Natural killer cell treated with Interleukin-12 subunit alpha and Interleukin-12 subunit beta and Interleukin-15 and Interleukin-18, amount 100 ng/mL, for 72 hours (primary cell): Measurements from ENCODE around the gene NFX1. TPM values are rescaled to one million over a fixed set of nuclear protein-coding genes. Genes with fewer than 3 reads are reported as not detected.
"Not testable (repeated sequence)": the region's sequence is repeated elsewhere in the genome, so short reads cannot be mapped to it uniquely, and the experiment has no call there.

Experiments
- ATAC-seq, 2 donors: fragments of 150-1000 bp; cut with Tn5 transposase in 1 of 2; sonication (Bioruptor Pico), chemical (Tn5 transposase) in 1 of 2; 2 replicates each; pipeline ENCODE4 v1.10.0; 2021
- DNase-seq: peaks from one replicate; pipeline ENCODE4 v3.0.0; 2022; ENCODE audit warnings: low spot score
- H3K27ac Mint-ChIP-seq, 2 donors: 1 replicate in 1 of 2; 2 replicates in 1 of 2; pipeline ENCODE4 v1.8.0; 2022; ENCODE audit warnings: mixed read lengths in 2 of 2, mild to moderate bottlenecking in 1 of 2, moderate library complexity in 1 of 2
- H3K27me3 Mint-ChIP-seq, 2 donors: 1 replicate in 1 of 2; 2 replicates in 1 of 2; pipeline ENCODE4 v1.8.0; 2022; ENCODE audit warnings: mixed read lengths in 2 of 2
- H3K36me3 Mint-ChIP-seq: one replicate; pipeline ENCODE4 v1.8.0; 2022; ENCODE audit warnings: mixed read lengths
- H3K4me1 Mint-ChIP-seq, 2 donors: 1 replicate in 1 of 2; 2 replicates in 1 of 2; pipeline ENCODE4 v1.8.0; 2022; ENCODE audit warnings: low read depth in 2 of 2, mixed read lengths in 2 of 2, mild to moderate bottlenecking in 1 of 2
- H3K4me3 Mint-ChIP-seq: one replicate; pipeline ENCODE4 v1.8.0; 2022; ENCODE audit warnings: mixed read lengths
- H3K9me3 Mint-ChIP-seq: 2 replicates; pipeline ENCODE4 v1.8.0; 2022; ENCODE audit warnings: mixed read lengths
- total RNA-seq, 2 donors: library from RNA; stranded (reverse); gene quantifications; one replicate each; pipeline ENCODE4 v1.2.3, GENCODE V29; 2022

Gene NFX1
- total RNA-seq, 2 donors from 2014 or later, result 41.6 to 57.9 TPM

- no peak overlapping the region for H3K27ac Mint-ChIP-seq
- ATAC-seq (peak; percentile 52 to 78), DNase-seq (no peak)
- H3K27me3 Mint-ChIP-seq, result no peaks in the 10 kb centered on the region
- H3K9me3 Mint-ChIP-seq, result no peaks in the 10 kb centered on the region
- no peak overlapping the region for H3K4me3 Mint-ChIP-seq
- peaks cover 11% of the 10 kb centered on the region for H3K36me3 Mint-ChIP-seq
- H3K4me1 Mint-ChIP-seq, result peaks cover 2 to 8% of the 10 kb centered on the region in 2 donors
These were observed 15.7 kb downstream of the NFX1 start for GRCh38 chr9:33306037-33306436.

GRCh38 chr9:33307067-33307466 lies 16.8 kb downstream of the NFX1 start:
- Mint-ChIP-seq H3K9me3 (no peaks in the 10 kb centered on the region), H3K27ac (no peak overlapping the region), H3K4me3 (no peak overlapping the region)

GRCh38 chr9:33309903-33310302 lies 19.6 kb downstream of the NFX1 start:
- Mint-ChIP-seq H3K4me1 (peaks cover 2 to 8% of the 10 kb centered on the region in 2 donors), H3K4me3 (no peak overlapping the region), H3K9me3 (no peaks in the 10 kb centered on the region), H3K36me3 (peaks cover 27% of the 10 kb centered on the region), H3K27ac (no peak overlapping the region), H3K27me3 (no peaks in the 10 kb centered on the region)
- ATAC-seq (no peak), DNase-seq (no peak)

More at GRCh38 chr9:33307067-33307466, 16.8 kb downstream of the NFX1 start:
- H3K27me3 Mint-ChIP-seq, result no peaks in the 10 kb centered on the region
- H3K4me1 Mint-ChIP-seq, result peaks cover 2 to 8% of the 10 kb centered on the region in 2 donors
- DNase-seq (no peak), ATAC-seq (no peak)
- H3K36me3 Mint-ChIP-seq, result peaks cover 13% of the 10 kb centered on the region

GRCh38 chr9:33310748-33311147 lies 20.4 kb downstream of the NFX1 start:
- ATAC-seq (no peak), DNase-seq (no peak)
- no peaks in the 10 kb centered on the region for H3K9me3 Mint-ChIP-seq
- H3K27me3 Mint-ChIP-seq, result no peaks in the 10 kb centered on the region
- H3K27ac Mint-ChIP-seq, result peak overlapping the region in 1 of 2 donors; percentile 35
- H3K4me3 Mint-ChIP-seq, result no peak overlapping the region
- H3K4me1 Mint-ChIP-seq, result peaks cover 6 to 8% of the 10 kb centered on the region in 2 donors
- H3K36me3 Mint-ChIP-seq, result peaks cover 33% of the 10 kb centered on the region

GRCh38 chr9:33311953-33312352 lies 21.6 kb downstream of the NFX1 start:
- DNase-seq (no peak), ATAC-seq (no peak)
- H3K9me3 Mint-ChIP-seq, result no peaks in the 10 kb centered on the region
- no peak overlapping the region for H3K27ac Mint-ChIP-seq
- no peak overlapping the region for H3K4me3 Mint-ChIP-seq
- H3K4me1 Mint-ChIP-seq, result peaks cover 6 to 8% of the 10 kb centered on the region in 2 donors
- no peaks in the 10 kb centered on the region for H3K27me3 Mint-ChIP-seq
- peaks cover 39% of the 10 kb centered on the region for H3K36me3 Mint-ChIP-seq

GRCh38 chr9:33315371-33315770 lies 25.1 kb downstream of the NFX1 start:
- DNase-seq, result no peak
- Mint-ChIP-seq H3K4me3 (no peak overlapping the region), H3K27me3 (no peaks in the 10 kb centered on the region), H3K36me3 (peaks cover 51% of the 10 kb centered on the region), H3K27ac (no peak overlapping the region), H3K9me3 (no peaks in the 10 kb centered on the region), H3K4me1 (peaks cover 4 to 7% of the 10 kb centered on the region in 2 donors)
- ATAC-seq, result no peak

- H3K4me3 Mint-ChIP-seq, DNase-seq, ATAC-seq, H3K27ac Mint-ChIP-seq, H3K4me1 Mint-ChIP-seq, H3K27me3 Mint-ChIP-seq, H3K9me3 Mint-ChIP-seq: not testable (repeated sequence)
- peaks cover 50% of the 10 kb centered on the region for H3K36me3 Mint-ChIP-seq
These were observed 26.8 kb downstream of the NFX1 start for GRCh38 chr9:33317136-33317535.

GRCh38 chr9:33318225-33318624 lies 27.9 kb downstream of the NFX1 start:
- ATAC-seq, result no peak
- Mint-ChIP-seq H3K27ac (no peak overlapping the region), H3K4me3 (no peak overlapping the region), H3K4me1 (peaks cover 0 to 4% of the 10 kb centered on the region in 2 donors), H3K36me3 (peaks cover 50% of the 10 kb centered on the region), H3K9me3 (no peaks in the 10 kb centered on the region), H3K27me3 (no peaks in the 10 kb centered on the region)
- no peak for DNase-seq

- no peaks in the 10 kb centered on the region for H3K9me3 Mint-ChIP-seq
- no peak for DNase-seq
- peaks cover 46% of the 10 kb centered on the region for H3K36me3 Mint-ChIP-seq
- no peak for ATAC-seq
- H3K4me3 Mint-ChIP-seq, result no peak overlapping the region
- H3K27ac Mint-ChIP-seq, result no peak overlapping the region
- H3K4me1 Mint-ChIP-seq, result peaks cover 0 to 4% of the 10 kb centered on the region in 2 donors
- H3K27me3 Mint-ChIP-seq, result no peaks in the 10 kb centered on the region
These were observed 28.5 kb downstream of the NFX1 start for GRCh38 chr9:33318781-33319180.

- Mint-ChIP-seq H3K4me3 (no peak overlapping the region), H3K4me1 (peaks cover 0 to 3% of the 10 kb centered on the region in 2 donors), H3K36me3 (peaks cover 44% of the 10 kb centered on the region), H3K27me3 (no peaks in the 10 kb centered on the region), H3K27ac (no peak overlapping the region), H3K9me3 (no peaks in the 10 kb centered on the region)
- no peak for ATAC-seq
- DNase-seq, result no peak
These were observed 29.9 kb downstream of the NFX1 start for GRCh38 chr9:33320230-33320567.

- DNase-seq, result no peak
- H3K27ac Mint-ChIP-seq, result no peak overlapping the region
- peaks cover 40% of the 10 kb centered on the region for H3K36me3 Mint-ChIP-seq
- H3K4me1 Mint-ChIP-seq, result no peaks in the 10 kb centered on the region
- ATAC-seq, result no peak
- no peak overlapping the region for H3K4me3 Mint-ChIP-seq
- H3K27me3 Mint-ChIP-seq, result no peaks in the 10 kb centered on the region
- no peaks in the 10 kb centered on the region for H3K9me3 Mint-ChIP-seq
These were observed 30.4 kb downstream of the NFX1 start for GRCh38 chr9:33320568-33321261.

GRCh38 chr9:33329117-33329563 lies 38.8 kb downstream of the NFX1 start:
- H3K9me3 Mint-ChIP-seq, result no peaks in the 10 kb centered on the region
- no peak overlapping the region for H3K27ac Mint-ChIP-seq
- no peak for DNase-seq
- H3K4me1 Mint-ChIP-seq, result no peaks in the 10 kb centered on the region
- H3K4me3 Mint-ChIP-seq, result no peak overlapping the region
- H3K27me3 Mint-ChIP-seq, result no peaks in the 10 kb centered on the region
- ATAC-seq, result no peak
- H3K36me3 Mint-ChIP-seq, result peaks cover 22% of the 10 kb centered on the region

- Mint-ChIP-seq H3K27me3 (no peaks in the 10 kb centered on the region), H3K4me3 (no peak overlapping the region), H3K4me1 (no peaks in the 10 kb centered on the region), H3K9me3 (no peaks in the 10 kb centered on the region), H3K36me3 (peaks cover 22% of the 10 kb centered on the region), H3K27ac (no peak overlapping the region)
- DNase-seq, result no peak
- ATAC-seq, result no peak
These were observed 39.7 kb downstream of the NFX1 start for GRCh38 chr9:33329979-33330378.

- peaks cover 22% of the 10 kb centered on the region for H3K36me3 Mint-ChIP-seq
- H3K4me1 Mint-ChIP-seq, result no peaks in the 10 kb centered on the region
- no peak for DNase-seq
- H3K4me3 Mint-ChIP-seq, result no peak overlapping the region
- no peak for ATAC-seq
- H3K27me3 Mint-ChIP-seq, result no peaks in the 10 kb centered on the region
- no peak overlapping the region for H3K27ac Mint-ChIP-seq
- H3K9me3 Mint-ChIP-seq, result no peaks in the 10 kb centered on the region
These were observed 41.1 kb downstream of the NFX1 start for GRCh38 chr9:33331377-33331891.

GRCh38 chr9:33332011-33332410 lies 41.7 kb downstream of the NFX1 start:
- Mint-ChIP-seq H3K4me3 (no peak overlapping the region), H3K4me1 (no peaks in the 10 kb centered on the region), H3K27ac (no peak overlapping the region), H3K36me3 (peaks cover 22% of the 10 kb centered on the region), H3K9me3 (no peaks in the 10 kb centered on the region), H3K27me3 (no peaks in the 10 kb centered on the region)
- ATAC-seq, result no peak
- DNase-seq, result no peak
